ENCODE measurements around the gene FBN1.

GRCh38 chr15:48505067-48505466 lies 140.4 kb downstream of the FBN1 start:
- TF ChIP-seq CTCF (IDR thresholded peaks at IDR 0.05) (no peak), POLR2A (IDR thresholded peaks at IDR 0.05) (no peak)
